GM18951 (cell line): ENCODE measurements around the gene TP53TG5.

ENCODE experiments used
- POLR2A ChIP-seq: IDR thresholded peaks from 4 replicates; pipeline ENCODE4 v1.6.1; 2011; ENCODE audit warnings: mild to moderate bottlenecking; ENCODE audit not compliant: insufficient read length, insufficient read depth; ENCODE audit errors: extremely low read depth
- in situ Hi-C: fragments of 300-500 bp; cut with MboI; formaldehyde crosslinking; loops from one replicate; pipeline ENCODE4 v1.12.0; 2022; ENCODE audit warnings: low sequenced_read_pairs, mixed read lengths, inconsistent platforms; ENCODE audit not compliant: unreplicated experiment

Gene TP53TG5

GRCh38 chr20:45394221-45395113 lies 16.3 kb upstream of the TP53TG5 start:
- in situ Hi-C loops, result no loop called here
- TF ChIP-seq POLR2A, result no peak

DNA sequence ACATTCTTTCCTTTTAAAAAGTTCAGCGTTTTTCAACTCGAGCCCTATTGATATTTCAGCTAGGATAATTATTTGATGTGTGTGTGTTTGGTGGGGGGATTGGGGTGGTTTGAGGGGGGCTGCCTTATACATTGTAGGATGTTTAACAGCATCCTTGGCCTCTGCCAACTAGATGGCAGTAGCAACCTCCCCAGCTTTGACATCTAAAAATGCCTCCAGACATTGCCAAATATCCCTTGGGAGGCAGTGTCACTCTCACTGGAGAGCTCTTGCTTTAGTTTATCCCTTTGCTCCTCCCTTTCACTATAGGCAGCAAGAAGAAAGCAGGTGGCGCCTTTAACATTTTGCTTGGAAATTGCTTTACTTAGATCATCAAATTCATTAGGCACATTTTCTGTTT lies 14.6 kb upstream of the TP53TG5 start:
- no peak for TF ChIP-seq POLR2A

GRCh38 chr20:45391559-45391958 lies 13.4 kb upstream of the TP53TG5 start:
- in situ Hi-C loops, result no loop called here
- TF ChIP-seq POLR2A, result no peak

More for the DNA sequence above, 14.6 kb upstream of the TP53TG5 start:
- in situ Hi-C loops, result no loop called here

DNA sequence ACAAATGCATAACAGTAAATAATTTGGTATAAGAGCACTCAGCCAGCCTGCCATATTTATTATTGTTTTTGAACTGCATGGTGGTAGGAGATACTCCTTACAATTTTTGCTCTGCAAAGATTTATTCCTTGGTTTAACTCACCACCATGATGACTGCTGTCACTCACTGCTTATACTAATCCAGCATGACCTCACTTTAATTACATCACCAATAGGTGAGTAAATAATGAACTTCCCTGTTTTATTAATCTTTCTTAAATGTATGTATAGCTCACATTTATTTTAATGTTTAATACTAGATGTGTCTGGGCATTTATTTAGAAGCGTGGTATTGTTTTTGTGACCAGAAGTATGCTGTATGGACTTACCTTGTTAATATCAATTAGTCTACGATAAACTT lies 12.8 kb upstream of the TP53TG5 start:
- in situ Hi-C loops, result no loop called here
- no peak for TF ChIP-seq POLR2A

GRCh38 chr20:45387274-45387673 lies 9.1 kb upstream of the TP53TG5 start:
- in situ Hi-C loops, result no loop called here
- no peak for TF ChIP-seq POLR2A

GRCh38 chr20:45377269-45377668 lies 856 bp downstream of the TP53TG5 start:
- TF ChIP-seq POLR2A, result no peak
- in situ Hi-C loops, result no loop called here

GRCh38 chr20:45374966-45375365 lies 3.2 kb downstream of the TP53TG5 start:
- in situ Hi-C loops, result no loop called here
- no peak for TF ChIP-seq POLR2A

GRCh38 chr20:45374101-45374467 lies 4.0 kb downstream of the TP53TG5 start:
- no peak for TF ChIP-seq POLR2A
- in situ Hi-C loops, result no loop called here

- TF ChIP-seq POLR2A, result no peak
- in situ Hi-C loops, result no loop called here
Measured at GRCh38 chr20:45373353-45374100, 4.6 kb downstream of the TP53TG5 start.

DNA sequence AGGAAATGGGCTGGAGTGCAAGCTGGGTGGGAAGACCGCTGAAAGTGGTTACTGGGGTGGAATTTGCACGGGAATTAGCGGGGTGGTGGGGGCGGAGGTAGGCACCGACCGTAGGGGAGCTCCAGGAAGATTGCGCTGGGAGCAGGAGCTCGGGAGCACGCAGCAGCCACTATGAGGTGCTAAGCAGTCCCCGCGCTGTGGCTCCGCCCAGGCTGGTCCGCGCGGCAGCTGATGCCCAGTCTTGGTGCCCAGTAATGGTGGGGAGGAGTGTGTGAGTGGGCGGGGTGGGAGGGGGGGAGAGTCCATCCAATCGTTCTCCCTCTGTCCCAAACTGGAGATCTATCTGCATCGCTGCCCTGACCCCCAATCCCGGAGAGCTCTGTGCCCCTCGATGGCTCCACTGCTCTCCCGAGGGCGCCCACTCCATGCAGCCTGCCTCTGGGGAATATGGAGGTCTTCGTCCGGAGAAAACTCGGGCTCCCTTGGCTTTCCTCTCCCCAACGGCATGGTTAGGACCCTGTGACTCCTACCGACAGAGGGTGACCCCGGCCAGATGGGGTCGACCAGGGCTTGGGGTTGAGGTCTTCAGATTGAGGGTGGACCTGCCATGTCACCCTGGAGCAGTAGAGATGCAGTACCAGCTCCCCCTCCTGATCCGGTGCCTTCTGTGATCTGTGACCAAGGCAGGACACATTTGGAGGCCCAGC lies 5.3 kb downstream of the TP53TG5 start:
- no peak for TF ChIP-seq POLR2A
- in situ Hi-C loops, result no loop called here

- in situ Hi-C loops, result no loop called here
- TF ChIP-seq POLR2A, result no peak
Measured at GRCh38 chr20:45372241-45372640, 5.9 kb downstream of the TP53TG5 start.

- in situ Hi-C loops, result no loop called here
Measured at GRCh38 chr20:45370571-45371160, 7.5 kb downstream of the TP53TG5 start.

More at GRCh38 chr20:45370571-45371160, 7.5 kb downstream of the TP53TG5 start:
- no peak for TF ChIP-seq POLR2A
